ENCODE data around the gene HS3ST6.

DNA sequence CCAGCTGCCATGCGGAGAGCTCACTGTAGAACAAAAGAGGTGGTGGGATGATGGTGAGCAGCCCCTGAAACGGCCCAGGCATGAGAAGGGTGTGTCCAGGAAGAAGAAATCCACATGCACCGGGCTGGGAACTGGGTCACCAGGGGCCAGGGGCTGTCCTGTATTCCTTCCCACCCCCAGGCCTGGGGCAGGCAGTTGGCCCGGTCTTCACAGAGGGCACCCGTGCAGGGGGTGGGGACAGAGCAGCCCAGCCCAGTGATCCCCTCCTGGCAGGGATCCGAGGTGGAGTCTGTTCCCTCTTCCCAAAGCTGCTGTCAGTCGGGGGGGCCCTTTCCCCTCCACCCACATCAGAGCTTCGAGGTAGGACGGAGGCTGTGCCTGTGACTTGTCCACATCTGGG lies 9.2 kb downstream of the HS3ST6 start:
- TF ChIP-seq, protein P1, sequence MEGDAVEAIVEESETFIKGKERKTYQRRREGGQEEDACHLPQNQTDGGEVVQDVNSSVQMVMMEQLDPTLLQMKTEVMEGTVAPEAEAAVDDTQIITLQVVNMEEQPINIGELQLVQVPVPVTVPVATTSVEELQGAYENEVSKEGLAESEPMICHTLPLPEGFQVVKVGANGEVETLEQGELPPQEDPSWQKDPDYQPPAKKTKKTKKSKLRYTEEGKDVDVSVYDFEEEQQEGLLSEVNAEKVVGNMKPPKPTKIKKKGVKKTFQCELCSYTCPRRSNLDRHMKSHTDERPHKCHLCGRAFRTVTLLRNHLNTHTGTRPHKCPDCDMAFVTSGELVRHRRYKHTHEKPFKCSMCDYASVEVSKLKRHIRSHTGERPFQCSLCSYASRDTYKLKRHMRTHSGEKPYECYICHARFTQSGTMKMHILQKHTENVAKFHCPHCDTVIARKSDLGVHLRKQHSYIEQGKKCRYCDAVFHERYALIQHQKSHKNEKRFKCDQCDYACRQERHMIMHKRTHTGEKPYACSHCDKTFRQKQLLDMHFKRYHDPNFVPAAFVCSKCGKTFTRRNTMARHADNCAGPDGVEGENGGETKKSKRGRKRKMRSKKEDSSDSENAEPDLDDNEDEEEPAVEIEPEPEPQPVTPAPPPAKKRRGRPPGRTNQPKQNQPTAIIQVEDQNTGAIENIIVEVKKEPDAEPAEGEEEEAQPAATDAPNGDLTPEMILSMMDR (IDR thresholded peaks at IDR 0.05) = no peak
- no peak for TF ChIP-seq POLR2A (IDR thresholded peaks at IDR 0.05)
